Dermis microvascular lymphatic vessel endothelial cell (primary cell): Measurements from ENCODE around the gene HSPA4L. TPM values are rescaled to one million over a fixed set of nuclear protein-coding genes. Genes with fewer than 3 reads are reported as not detected.

Experiments used
- DNase-seq, 2 donors: peaks; one replicate each; pipeline versions ENCODE4 v3.0.0 to v3.0.0-alpha.2; 2010; ENCODE audit warnings: low read depth in 2 of 2
- total RNA-seq: library from RNA; depleted of rRNA; stranded (reverse); fragments of >200 nt; gene quantifications from 2 replicates; pipeline ENCODE4 v1.2.1, GENCODE V29; 2014

HSPA4L gene
- total RNA-seq, 1 donor from 2014 or later, result 2.4 TPM

- no peak for DNase-seq
Measured at GRCh38 chr4:127783955-127784770, 2.0 kb downstream of the HSPA4L start.

GRCh38 chr4:127788517-127788916 lies 6.4 kb downstream of the HSPA4L start:
- DNase-seq, result no peak

GRCh38 chr4:127791391-127791790 lies 9.3 kb downstream of the HSPA4L start:
- no peak for DNase-seq

DNA sequence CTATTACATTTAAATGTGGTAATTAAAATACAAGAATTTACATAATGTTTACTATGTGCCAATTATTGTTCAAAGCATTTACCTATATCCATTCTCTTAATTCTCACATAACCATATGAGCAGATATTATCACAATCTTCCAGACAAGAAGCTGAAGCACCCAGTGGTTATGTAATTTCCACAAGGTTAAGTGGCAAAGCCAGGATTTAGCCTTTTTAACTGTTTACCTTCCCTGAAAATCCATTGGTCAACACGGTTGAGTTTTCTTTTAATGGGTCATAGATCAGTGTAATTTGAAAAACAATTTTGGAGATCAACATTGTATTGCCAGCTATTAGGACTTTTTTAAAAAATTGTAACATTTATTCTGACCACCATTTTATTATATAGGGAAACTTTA lies 11.4 kb downstream of the HSPA4L start:
- no peak for DNase-seq

DNA sequence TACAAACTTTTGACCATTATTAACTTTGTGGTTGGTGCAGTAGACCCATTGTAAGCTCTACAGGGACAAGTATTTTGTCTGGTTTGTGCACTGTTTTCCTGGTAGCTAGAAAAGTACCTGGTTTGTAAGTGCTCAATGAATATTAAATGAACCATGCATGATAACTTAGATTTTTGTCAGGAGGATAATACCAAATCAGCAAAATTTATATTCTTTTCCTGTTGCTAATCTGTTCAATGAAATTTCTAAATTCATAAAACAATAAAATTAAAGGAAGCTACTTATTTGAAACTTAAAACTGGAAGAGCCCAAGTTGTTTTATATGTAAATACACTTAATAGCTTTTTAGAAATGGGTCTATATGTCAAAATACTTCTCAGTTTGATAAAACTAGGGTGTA lies 17.6 kb downstream of the HSPA4L start:
- no peak for DNase-seq

- DNase-seq, result peak in 1 of 2 donors; percentile 21
Measured at GRCh38 chr4:127809173-127809800, 27.2 kb downstream of the HSPA4L start.

DNA sequence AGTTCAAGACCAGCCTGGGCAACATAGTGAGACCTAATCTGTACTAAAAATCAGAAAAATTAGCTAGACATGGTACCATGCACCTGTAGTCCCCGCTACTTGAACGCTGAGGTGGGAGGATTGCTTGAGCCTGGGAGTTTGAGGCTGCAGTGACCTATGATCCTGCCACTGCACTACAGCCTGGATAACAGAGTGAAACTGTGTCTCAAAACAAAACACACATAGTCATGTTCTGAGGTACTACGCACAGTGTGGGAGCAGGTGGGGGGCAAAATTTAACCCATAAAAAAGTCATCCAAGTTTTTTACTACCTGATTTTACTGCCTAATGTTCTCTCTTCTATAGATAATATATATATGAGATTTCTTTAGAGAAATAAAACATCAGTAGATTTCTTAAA lies 28.4 kb downstream of the HSPA4L start:
- no peak for DNase-seq

- DNase-seq, result no peak
Measured at GRCh38 chr4:127822430-127822829, 40.3 kb downstream of the HSPA4L start.

- DNase-seq, result no peak
Measured at GRCh38 chr4:127828121-127828520, 46.0 kb downstream of the HSPA4L start.

DNA sequence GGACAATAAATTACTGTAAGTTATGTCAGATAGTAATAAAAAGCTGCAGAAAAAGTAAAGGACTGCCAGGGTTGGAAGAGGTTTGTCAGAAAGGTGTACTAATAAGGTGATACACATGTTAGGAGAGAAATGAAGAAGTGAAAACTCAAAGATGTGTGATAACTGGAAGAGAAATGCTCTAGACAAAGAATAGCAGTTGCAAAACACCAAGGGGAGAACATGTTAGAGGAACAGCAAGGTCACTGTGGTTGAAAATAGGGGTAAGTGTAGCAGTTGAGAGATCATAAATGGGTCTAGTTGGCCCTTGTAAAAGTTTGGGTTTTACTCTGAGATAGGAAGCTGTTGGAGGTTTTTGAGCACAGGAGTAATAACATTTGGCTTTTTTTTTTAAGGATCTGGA lies 46.9 kb downstream of the HSPA4L start:
- DNase-seq, result no peak

GRCh38 chr4:127832585-127832984 lies 50.5 kb downstream of the HSPA4L start:
- no peak for DNase-seq

GRCh38 chr4:127843704-127844600 lies 61.8 kb downstream of the HSPA4L start:
- DNase-seq, result no peak

- no peak for DNase-seq
Measured at GRCh38 chr4:127844601-127845116, 62.5 kb downstream of the HSPA4L start.

DNA sequence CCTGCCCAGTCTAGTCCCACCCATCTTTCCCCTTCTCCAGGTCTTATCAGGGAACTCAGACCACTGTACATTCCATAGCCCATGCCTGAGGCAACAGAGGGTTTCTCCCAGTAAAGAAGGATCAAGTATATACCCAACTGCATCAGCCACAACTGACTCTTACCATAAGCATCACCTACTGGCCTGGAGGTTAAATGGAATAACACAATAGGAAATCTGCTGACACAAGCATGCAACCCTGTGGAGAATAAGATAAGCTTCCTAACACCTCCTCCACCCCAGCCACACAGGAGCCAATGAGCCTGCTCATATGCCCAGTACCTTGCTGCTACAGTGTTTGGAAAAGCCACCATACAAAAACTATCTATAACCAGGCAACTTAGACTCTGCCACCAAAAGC lies 63.9 kb downstream of the HSPA4L start:
- DNase-seq, result no peak

- DNase-seq, result no peak
Measured at GRCh38 chr4:127846765-127847164, 64.6 kb downstream of the HSPA4L start.

DNA sequence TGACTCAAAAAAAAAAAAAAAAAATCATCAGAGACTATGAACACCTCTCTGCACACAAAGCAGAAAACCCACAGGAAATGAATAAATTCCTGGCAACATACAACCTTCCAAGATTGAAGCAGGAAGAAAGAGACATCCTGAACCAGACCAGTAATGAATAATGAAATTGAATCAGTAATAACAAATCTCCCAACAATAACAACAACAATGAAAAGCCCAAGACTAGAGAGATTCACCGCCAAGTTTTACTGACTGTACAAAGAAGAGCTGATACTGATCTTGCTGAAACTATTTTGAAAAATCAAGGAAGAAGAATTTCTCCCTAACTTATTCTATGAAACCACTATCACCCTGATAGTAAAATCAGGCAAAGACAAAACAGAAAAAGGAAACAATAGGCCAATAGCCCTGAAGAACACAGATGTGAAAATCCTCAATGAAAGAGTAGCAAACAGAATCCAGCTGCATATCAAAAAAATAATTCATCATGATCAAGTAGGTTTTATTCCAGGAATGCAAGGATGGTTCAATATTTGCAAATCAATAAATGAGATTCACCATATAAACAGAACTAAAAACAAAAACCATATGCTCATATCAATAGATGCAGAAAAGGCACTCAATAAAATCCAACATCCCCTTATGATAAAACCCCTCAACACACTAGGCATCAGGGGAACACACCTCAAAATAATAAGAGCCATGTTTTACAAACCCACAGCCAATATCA lies 67.5 kb downstream of the HSPA4L start:
- DNase-seq, result peak in 1 of 2 donors; percentile 54

GRCh38 chr4:127852661-127853060 lies 70.5 kb downstream of the HSPA4L start:
- no peak for DNase-seq

GRCh38 chr4:127856196-127856812 lies 74.2 kb downstream of the HSPA4L start:
- no peak for DNase-seq

GRCh38 chr4:127856813-127857447 lies 74.8 kb downstream of the HSPA4L start:
- no peak for DNase-seq

GRCh38 chr4:127857641-127858040 lies 75.5 kb downstream of the HSPA4L start:
- DNase-seq, result no peak
